SK-N-SH (cell line): ENCODE data around the gene RPN1. TPM values are rescaled to one million over a fixed set of nuclear protein-coding genes. Genes with fewer than 3 reads are reported as not detected.

Source experiments
- CTCF ChIA-PET: fragments of 300-600, 350-600 bp; formaldehyde crosslinking; extraction: SDS; loops from one replicate; lab custom pipeline; 2021; lab: Yijun Ruan, JAX
- POLR2A ChIA-PET: fragments of 350-600 bp; sonication (Branson Sonifier 250); formaldehyde crosslinking; extraction: SDS; loops from one replicate; lab custom pipeline; 2020; ENCODE audit warnings: antibody characterized with exemption, inconsistent platforms; lab: Yijun Ruan, JAX
- DNase-seq: peaks from one replicate; pipeline ENCODE4 v3.0.0; 2012
- H2AFZ ChIP-seq: fragments of 200-600 bp; sonication (generic); 2 replicates; pipeline ENCODE4 v1.8.1; 2016; ENCODE audit warnings: antibody characterized with exemption, mild to moderate bottlenecking, low read depth
- H3F3A ChIP-seq: fragments of 200-600 bp; sonication (generic); replicated peaks from 2 replicates; pipeline ENCODE3; 2016; ENCODE audit warnings: antibody characterized with exemption, mild to moderate bottlenecking; ENCODE audit not compliant: insufficient read depth
- H3K27ac ChIP-seq, 2 experiments: fragments of 200-500 bp in 1 of 2; fragments of 200-600 bp in 1 of 2; sonication (Bioruptor generic) in 1 of 2; sonication (generic), shearing (Covaris generic) in 1 of 2; 2 replicates each; pipeline versions ENCODE4 v1.5.1 to v1.6.1; 2014 to 2016; ENCODE audit warnings: low read depth in 2 of 2, inconsistent platforms in 1 of 2, low read length in 1 of 2, mild to moderate bottlenecking in 1 of 2, mixed read lengths in 1 of 2
- H3K27me3 ChIP-seq: fragments of 200-600 bp; sonication (generic), shearing (Covaris generic); 2 replicates; pipeline ENCODE4 v1.6.1; 2016; ENCODE audit warnings: mixed run types; ENCODE audit not compliant: insufficient read depth
- H3K36me3 ChIP-seq, 2 experiments: fragments of 200-500 bp in 1 of 2; fragments of 200-600 bp in 1 of 2; sonication (Bioruptor generic) in 1 of 2; sonication (generic) in 1 of 2; replicated peaks in 1 of 2; 2 replicates each; pipeline versions ENCODE3 to v1.5.1; 2014 to 2016; ENCODE audit warnings: low read length in 1 of 2, mild to moderate bottlenecking in 1 of 2; ENCODE audit not compliant: insufficient read depth in 2 of 2, control insufficient read depth in 1 of 2
- H3K4me1 ChIP-seq, 2 experiments: fragments of 200-500 bp in 1 of 2; fragments of 200-600 bp in 1 of 2; sonication (Bioruptor generic) in 1 of 2; sonication (generic), shearing (Covaris generic) in 1 of 2; 2 replicates each; pipeline versions ENCODE4 v1.5.1 to v1.6.1; 2014 to 2016; ENCODE audit warnings: low read depth in 1 of 2, low read length in 1 of 2, mixed run types in 1 of 2; ENCODE audit not compliant: insufficient read depth in 2 of 2, control insufficient read depth in 1 of 2
- H3K4me2 ChIP-seq: fragments of 200-600 bp; sonication (generic), shearing (Covaris generic); 2 replicates; pipeline ENCODE4 v1.6.1; 2017; ENCODE audit warnings: mixed run types
- H3K4me3 ChIP-seq, 2 experiments: fragments of 200-500 bp in 1 of 2; fragments of 200-600 bp in 1 of 2; sonication (Bioruptor generic) in 1 of 2; sonication (generic), shearing (Covaris generic) in 1 of 2; 2 replicates each; pipeline versions ENCODE4 v1.5.1 to v1.8.1; 2014 to 2016; ENCODE audit warnings: low read depth in 2 of 2, inconsistent platforms in 1 of 2, low read length in 1 of 2, mild to moderate bottlenecking in 1 of 2, mixed read lengths in 1 of 2, moderate library complexity in 1 of 2
- H3K79me2 ChIP-seq: fragments of 200-600 bp; sonication (generic); 2 replicates; pipeline ENCODE4 v1.8.1; 2017; ENCODE audit warnings: mild to moderate bottlenecking; ENCODE audit not compliant: insufficient read depth
- H3K9ac ChIP-seq: fragments of 200-600 bp; sonication (generic); 2 replicates; pipeline ENCODE4 v1.6.1; 2017; ENCODE audit warnings: mixed run types
- H3K9me2 ChIP-seq: fragments of 200-600 bp; sonication (generic); 2 replicates; pipeline ENCODE4 v1.6.1; 2017; ENCODE audit warnings: mixed run types
- H3K9me3 ChIP-seq: fragments of 200-600 bp; sonication (generic); 2 replicates; pipeline ENCODE4 v1.6.1; 2017; ENCODE audit warnings: mixed run types, mild to moderate bottlenecking, moderate library complexity
- H4K20me1 ChIP-seq: fragments of 200-600 bp; sonication (generic); 2 replicates; pipeline ENCODE4 v1.6.1; 2017; ENCODE audit warnings: mild to moderate bottlenecking, mixed run types; ENCODE audit not compliant: insufficient read depth
- ELF1 ChIP-seq: IDR thresholded peaks from 2 replicates; pipeline ENCODE4 v1.4.0; 2012
- EZH2phosphoT487 ChIP-seq: fragments of 200-600 bp; sonication (generic); IDR thresholded peaks from 2 replicates; pipeline ENCODE4 v1.6.1; 2017; ENCODE audit warnings: low read depth, mixed run types, mild to moderate bottlenecking, antibody characterized with exemption, moderate library complexity, borderline replicate concordance
- GABPA ChIP-seq: IDR thresholded peaks from 2 replicates; pipeline ENCODE4 v1.4.0; 2012; ENCODE audit warnings: low read depth, mild to moderate bottlenecking
- GATA2 ChIP-seq: sonication (generic); formaldehyde crosslinking; IDR thresholded peaks from 2 replicates; pipeline ENCODE4 v1.5.0; 2020; ENCODE audit warnings: mild to moderate bottlenecking, missing genetic modification reagents
- MAX ChIP-seq: IDR thresholded peaks from 2 replicates; pipeline ENCODE4 v1.4.0; 2012; ENCODE audit warnings: low read depth
- MXI1 ChIP-seq: IDR thresholded peaks from 2 replicates; pipeline ENCODE4 v1.6.1; 2012; ENCODE audit warnings: mild to moderate bottlenecking, low read depth, low read length, improper control_type of control experiment
- NRF1 ChIP-seq: IDR thresholded peaks from 2 replicates; pipeline ENCODE4 v1.6.1; 2012; ENCODE audit warnings: low read depth, mild to moderate bottlenecking, low read length
- RAD21 ChIP-seq: IDR thresholded peaks from 2 replicates; pipeline ENCODE4 v1.6.1; 2012; ENCODE audit warnings: mild to moderate bottlenecking, low read length
- RCOR1 ChIP-seq: fragments of 150-350 bp; IDR thresholded peaks from 2 replicates; pipeline ENCODE4 v1.6.1; 2017; ENCODE audit warnings: antibody characterized with exemption, low read length
- RXRA ChIP-seq: IDR thresholded peaks from 2 replicates; pipeline ENCODE4 v1.4.0; 2012; ENCODE audit warnings: low read depth, mild to moderate bottlenecking, borderline replicate concordance
- SMC3 ChIP-seq: IDR thresholded peaks from 2 replicates; pipeline ENCODE4 v1.6.1; 2012; ENCODE audit warnings: low read depth, low read length, improper control_type of control experiment
- TCF12 ChIP-seq: IDR thresholded peaks from 2 replicates; pipeline ENCODE4 v1.4.0; 2012
- TEAD4 ChIP-seq: IDR thresholded peaks from 2 replicates; pipeline ENCODE4 v1.4.0; 2012; ENCODE audit warnings: mild to moderate bottlenecking, borderline replicate concordance; ENCODE audit not compliant: insufficient read depth
- USF1 ChIP-seq: IDR thresholded peaks from 2 replicates; pipeline ENCODE4 v1.4.0; 2012; ENCODE audit warnings: low read depth, borderline replicate concordance
- YY1 ChIP-seq: IDR thresholded peaks from 2 replicates; pipeline ENCODE4 v1.4.0; 2012; ENCODE audit warnings: low read depth, mild to moderate bottlenecking
- WGBS: methylation state at CpG from one replicate; pipeline ENCODE4 v1.1.6; 2017; ENCODE audit warnings: low lambda C conversion rate; 5-methylcytosine and 5-hydroxymethylcytosine counted together
- polyA plus RNA-seq, 3 experiments: library from polyadenylated mRNA; depleted of rRNA; stranded (reverse); fragments of >200 nt; gene quantifications; 2 replicates each; pipeline ENCODE4 v1.2.3, GENCODE V29; 2012
- TF ChIP-seq, protein P1 (sequence below): fragments of 150-350 bp; IDR thresholded peaks from 2 replicates; pipeline ENCODE4 v1.6.1; 2017; ENCODE audit warnings: antibody characterized with exemption, low read length, low read depth, borderline replicate concordance
- TF ChIP-seq, protein P2 (sequence below): fragments of 150-350 bp; IDR thresholded peaks from 2 replicates; pipeline ENCODE4 v1.6.1; 2016; ENCODE audit warnings: mild to moderate bottlenecking, low read depth, low read length
- TF ChIP-seq, protein P3 (sequence below): IDR thresholded peaks from 2 replicates; pipeline ENCODE4 v1.4.0; 2012; ENCODE audit warnings: low read depth, borderline replicate concordance

Gene RPN1
- polyA plus RNA-seq, 1 of the 3 experiments (the other 2 are of a cell fraction), result 162 TPM

DNA sequence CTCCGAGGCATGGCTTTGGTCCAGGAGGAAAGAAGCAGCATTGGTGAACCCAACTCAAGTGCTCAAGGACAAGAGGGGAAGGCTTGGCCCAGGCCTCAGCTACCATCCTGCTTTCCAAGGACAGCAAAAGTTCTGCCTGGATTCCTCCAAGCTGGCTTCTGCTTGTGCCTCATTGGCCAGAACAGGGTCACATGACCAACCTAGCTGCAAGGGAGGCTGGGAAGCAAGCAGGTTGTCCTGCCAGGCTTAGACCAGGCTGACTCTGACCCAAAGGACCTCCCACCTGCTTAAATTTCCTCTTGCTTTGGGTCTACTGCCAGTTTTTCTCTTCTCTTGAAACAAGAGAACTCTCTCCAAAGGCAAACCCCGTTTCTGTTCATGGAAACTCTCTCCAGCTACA, 70.7 kb downstream of the RPN1 start:
- CTCF ChIA-PET, result interaction anchor here (0.8 to 1.3 kb wide), 4 partner anchors 13 to 409 kb away, joined by 3 read pairs; no protein-coding TSS in a partner anchor
- TF ChIP-seq USF1 (peak; percentile 37; the same call in 1 of the 2 replicates), TCF12 (no peak), EZH2phosphoT487 (no peak)
- TF ChIP-seq, all 33 proteins: peak for 1
- H3K9me3 ChIP-seq, result no peaks in the 10 kb centered on the region
- H3K4me1 ChIP-seq, result peaks cover 0 to 10% of the 10 kb centered on the region in 2 experiments; a peak in 1 of 4 replicates
- H3K4me2 ChIP-seq, result no peak overlapping the region
- H3K9me2 ChIP-seq, result no peaks in the 10 kb centered on the region
- H3K27ac ChIP-seq, result no peak overlapping the region
- no peak for DNase-seq
- WGBS, result 61% methylated on average over 2 of the region's 2 CpGs
- H4K20me1 ChIP-seq, result no peaks in the 10 kb centered on the region
- POLR2A ChIA-PET, result no interaction called here
- no peaks in the 10 kb centered on the region for H3K36me3 ChIP-seq
- no peak overlapping the region for H3K4me3 ChIP-seq
- H3F3A ChIP-seq, result no peaks in the 10 kb centered on the region
- H2AFZ ChIP-seq, result no peak overlapping the region
- no peaks in the 10 kb centered on the region for H3K27me3 ChIP-seq
- H3K79me2 ChIP-seq, result no peaks in the 10 kb centered on the region
- no peak overlapping the region for H3K9ac ChIP-seq

DNA sequence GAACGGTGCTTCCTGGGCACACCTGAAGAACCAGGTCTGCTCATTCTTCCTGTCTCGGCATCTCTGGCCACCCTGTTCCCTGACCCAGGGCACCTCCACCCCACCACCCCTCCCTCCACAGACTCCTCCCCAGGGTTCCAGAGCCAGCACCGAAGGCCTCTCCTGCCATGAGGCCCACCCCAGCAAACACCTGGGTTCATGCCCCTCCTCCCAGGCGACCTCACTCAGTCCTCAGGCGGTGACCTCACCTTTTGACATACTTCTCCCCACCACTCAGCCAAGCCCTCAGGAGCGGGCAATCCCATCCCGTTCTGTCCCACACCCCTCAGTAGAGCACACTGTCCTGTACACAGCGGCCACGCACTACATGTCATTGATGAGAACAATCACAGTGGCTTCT, 72.3 kb downstream of the RPN1 start:
- Histone ChIP-seq H3K79me2 (no peaks in the 10 kb centered on the region), H2AFZ (no peak overlapping the region), H3K36me3 (no peaks in the 10 kb centered on the region), H3K9me3 (no peaks in the 10 kb centered on the region), H3K4me2 (no peak overlapping the region), H3K4me3 (no peak overlapping the region), H3K9ac (no peak overlapping the region), H3K27ac (no peak overlapping the region), H3K9me2 (no peaks in the 10 kb centered on the region), H4K20me1 (no peaks in the 10 kb centered on the region), H3F3A (no peaks in the 10 kb centered on the region), H3K27me3 (no peaks in the 10 kb centered on the region), H3K4me1 (peaks cover 0 to 7% of the 10 kb centered on the region in 2 experiments; a peak in 1 of 4 replicates)
- ChIA-PET CTCF (interaction anchor here (0.7 kb wide), 1 partner anchor 11 kb away, joined by 3 read pairs; no protein-coding TSS in a partner anchor), POLR2A (no interaction called here)
- WGBS, result 91% methylated on average over 9 of the region's 9 CpGs
- TF ChIP-seq GATA2 (CRISPR knock-in tag) (no peak), MAX (no peak), MXI1 (no peak), RCOR1 (no peak), ELF1 (no peak), TEAD4 (no peak), SMC3 (no peak), GABPA (no peak), NRF1 (no peak), YY1 (no peak), TCF12 (no peak), RAD21 (no peak), EZH2phosphoT487 (no peak), RXRA (no peak)
- TF ChIP-seq, protein P1, sequence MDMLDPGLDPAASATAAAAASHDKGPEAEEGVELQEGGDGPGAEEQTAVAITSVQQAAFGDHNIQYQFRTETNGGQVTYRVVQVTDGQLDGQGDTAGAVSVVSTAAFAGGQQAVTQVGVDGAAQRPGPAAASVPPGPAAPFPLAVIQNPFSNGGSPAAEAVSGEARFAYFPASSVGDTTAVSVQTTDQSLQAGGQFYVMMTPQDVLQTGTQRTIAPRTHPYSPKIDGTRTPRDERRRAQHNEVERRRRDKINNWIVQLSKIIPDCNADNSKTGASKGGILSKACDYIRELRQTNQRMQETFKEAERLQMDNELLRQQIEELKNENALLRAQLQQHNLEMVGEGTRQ, result no peak
- TF ChIP-seq, protein P2, sequence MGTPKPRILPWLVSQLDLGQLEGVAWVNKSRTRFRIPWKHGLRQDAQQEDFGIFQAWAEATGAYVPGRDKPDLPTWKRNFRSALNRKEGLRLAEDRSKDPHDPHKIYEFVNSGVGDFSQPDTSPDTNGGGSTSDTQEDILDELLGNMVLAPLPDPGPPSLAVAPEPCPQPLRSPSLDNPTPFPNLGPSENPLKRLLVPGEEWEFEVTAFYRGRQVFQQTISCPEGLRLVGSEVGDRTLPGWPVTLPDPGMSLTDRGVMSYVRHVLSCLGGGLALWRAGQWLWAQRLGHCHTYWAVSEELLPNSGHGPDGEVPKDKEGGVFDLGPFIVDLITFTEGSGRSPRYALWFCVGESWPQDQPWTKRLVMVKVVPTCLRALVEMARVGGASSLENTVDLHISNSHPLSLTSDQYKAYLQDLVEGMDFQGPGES, result no peak
- TF ChIP-seq, protein P3, sequence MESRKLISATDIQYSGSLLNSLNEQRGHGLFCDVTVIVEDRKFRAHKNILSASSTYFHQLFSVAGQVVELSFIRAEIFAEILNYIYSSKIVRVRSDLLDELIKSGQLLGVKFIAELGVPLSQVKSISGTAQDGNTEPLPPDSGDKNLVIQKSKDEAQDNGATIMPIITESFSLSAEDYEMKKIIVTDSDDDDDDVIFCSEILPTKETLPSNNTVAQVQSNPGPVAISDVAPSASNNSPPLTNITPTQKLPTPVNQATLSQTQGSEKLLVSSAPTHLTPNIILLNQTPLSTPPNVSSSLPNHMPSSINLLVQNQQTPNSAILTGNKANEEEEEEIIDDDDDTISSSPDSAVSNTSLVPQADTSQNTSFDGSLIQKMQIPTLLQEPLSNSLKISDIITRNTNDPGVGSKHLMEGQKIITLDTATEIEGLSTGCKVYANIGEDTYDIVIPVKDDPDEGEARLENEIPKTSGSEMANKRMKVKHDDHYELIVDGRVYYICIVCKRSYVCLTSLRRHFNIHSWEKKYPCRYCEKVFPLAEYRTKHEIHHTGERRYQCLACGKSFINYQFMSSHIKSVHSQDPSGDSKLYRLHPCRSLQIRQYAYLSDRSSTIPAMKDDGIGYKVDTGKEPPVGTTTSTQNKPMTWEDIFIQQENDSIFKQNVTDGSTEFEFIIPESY, result no peak
- DNase-seq, result no peak
